Neural cell (in vitro differentiated cells): ENCODE results near the gene LRRC46.

Source experiments
- CTCF ChIP-seq: fragments of 450-650 bp; IDR thresholded peaks from 2 replicates; pipeline ENCODE4 v1.5.1; 2014; ENCODE audit warnings: antibody characterized with exemption, mild to moderate bottlenecking, moderate library complexity; ENCODE audit not compliant: poor library complexity, severe bottlenecking
- POLR2AphosphoS5 ChIP-seq: IDR thresholded peaks from 2 replicates; pipeline ENCODE4 v1.6.1; 2012
- RAD21 ChIP-seq: fragments of 450-650 bp; conservative IDR thresholded peaks from 2 replicates; pipeline ENCODE4 v1.6.1; 2014; ENCODE audit warnings: antibody characterized with exemption, mild to moderate bottlenecking, moderate library complexity
- REST ChIP-seq: IDR thresholded peaks from 2 replicates; pipeline ENCODE4 v1.6.1; 2012; ENCODE audit warnings: borderline replicate concordance
- TAF1 ChIP-seq: IDR thresholded peaks from 2 replicates; pipeline ENCODE4 v1.6.1; 2012; ENCODE audit warnings: low read depth

- TF ChIP-seq TAF1: no peak
- no peak for TF ChIP-seq CTCF
- TF ChIP-seq RAD21: no peak
- no peak for TF ChIP-seq REST
- no peak for TF ChIP-seq POLR2AphosphoS5
Observed at GRCh38 chr17:47804461-47804860, 27.0 kb upstream of the LRRC46 start.
